ENCODE results near the gene SPDL1.

SPDL1 gene

GRCh38 chr5:169647566-169647965 lies 64.0 kb downstream of the SPDL1 start:
- Histone ChIP-seq H3F3A (ENCODE audit: insufficient read depth) (no peaks in the 10 kb centered on the region), H3K27me3 (ENCODE audit: low read length) (no peaks in the 10 kb centered on the region), H3K27ac (ENCODE audit: low read depth, low read length) (no peak overlapping the region), H3K79me2 (ENCODE audit: insufficient read depth, low read length) (peaks cover 100% of the 10 kb centered on the region), H3K4me3 (ENCODE audit: insufficient read depth, low read length, poor library complexity, severe bottlenecking) (no peak overlapping the region), H3K36me3 (ENCODE audit: low read length) (no peaks in the 10 kb centered on the region), H3K9me3 (ENCODE audit: insufficient read depth, low read length) (no peaks in the 10 kb centered on the region), H2AFZ (ENCODE audit: low read depth, low read length, severe bottlenecking) (no peak overlapping the region), H3K4me2 (ENCODE audit: low read depth, low read length, poor library complexity, severe bottlenecking) (no peak overlapping the region), H4K20me1 (ENCODE audit: low read depth, low read length) (peaks cover 63% of the 10 kb centered on the region), H3K9ac (ENCODE audit: low read length) (no peak overlapping the region), H3K9me2 (replicated peaks; ENCODE audit: insufficient read depth, low read length) (no peaks in the 10 kb centered on the region)
- TF ChIP-seq EZH2phosphoT487 (conservative IDR thresholded peaks at IDR 0.05; ENCODE audit: low read length), result no peak

- Histone ChIP-seq H3K9me2 (replicated peaks; ENCODE audit: insufficient read depth, low read length) (no peaks in the 10 kb centered on the region), H3K4me2 (ENCODE audit: low read depth, low read length, poor library complexity, severe bottlenecking) (no peak overlapping the region), H2AFZ (ENCODE audit: low read depth, low read length, severe bottlenecking) (no peak overlapping the region), H3K4me3 (ENCODE audit: insufficient read depth, low read length, poor library complexity, severe bottlenecking) (no peak overlapping the region), H3F3A (ENCODE audit: insufficient read depth) (no peaks in the 10 kb centered on the region), H3K9ac (ENCODE audit: low read length) (no peak overlapping the region), H3K27ac (ENCODE audit: low read depth, low read length) (no peak overlapping the region), H3K36me3 (ENCODE audit: low read length) (no peaks in the 10 kb centered on the region), H3K79me2 (ENCODE audit: insufficient read depth, low read length) (peaks cover 100% of the 10 kb centered on the region), H3K27me3 (ENCODE audit: low read length) (no peaks in the 10 kb centered on the region), H3K9me3 (ENCODE audit: insufficient read depth, low read length) (no peaks in the 10 kb centered on the region), H4K20me1 (ENCODE audit: low read depth, low read length) (peaks cover 63% of the 10 kb centered on the region)
- no peak for TF ChIP-seq EZH2phosphoT487 (conservative IDR thresholded peaks at IDR 0.05; ENCODE audit: low read length)
- no peak for TF ChIP-seq CTCF (IDR thresholded peaks at IDR 0.05; ENCODE audit: insufficient read depth, low read length, poor library complexity, severe bottlenecking)
These were observed 65.2 kb downstream of the SPDL1 start for GRCh38 chr5:169648725-169649310.

- Histone ChIP-seq H3K27me3 (ENCODE audit: low read length) (no peaks in the 10 kb centered on the region), H3K79me2 (ENCODE audit: insufficient read depth, low read length) (peaks cover 100% of the 10 kb centered on the region), H2AFZ (ENCODE audit: low read depth, low read length, severe bottlenecking) (no peak overlapping the region), H3K36me3 (ENCODE audit: low read length) (peaks cover 4% of the 10 kb centered on the region; the same call in 1 of the 2 replicates), H3K9me3 (ENCODE audit: insufficient read depth, low read length) (no peaks in the 10 kb centered on the region), H4K20me1 (ENCODE audit: low read depth, low read length) (peaks cover 64% of the 10 kb centered on the region), H3F3A (ENCODE audit: insufficient read depth) (no peaks in the 10 kb centered on the region), H3K9ac (ENCODE audit: low read length) (no peak overlapping the region), H3K4me2 (ENCODE audit: low read depth, low read length, poor library complexity, severe bottlenecking) (no peak overlapping the region), H3K4me3 (ENCODE audit: insufficient read depth, low read length, poor library complexity, severe bottlenecking) (no peak overlapping the region), H3K9me2 (replicated peaks; ENCODE audit: insufficient read depth, low read length) (no peaks in the 10 kb centered on the region), H3K27ac (ENCODE audit: low read depth, low read length) (no peak overlapping the region)
- TF ChIP-seq EZH2phosphoT487 (conservative IDR thresholded peaks at IDR 0.05; ENCODE audit: low read length), result no peak
- TF ChIP-seq CTCF (IDR thresholded peaks at IDR 0.05; ENCODE audit: insufficient read depth, low read length, poor library complexity, severe bottlenecking), result no peak
These were observed 65.9 kb downstream of the SPDL1 start for GRCh38 chr5:169649486-169649885.

DNA sequence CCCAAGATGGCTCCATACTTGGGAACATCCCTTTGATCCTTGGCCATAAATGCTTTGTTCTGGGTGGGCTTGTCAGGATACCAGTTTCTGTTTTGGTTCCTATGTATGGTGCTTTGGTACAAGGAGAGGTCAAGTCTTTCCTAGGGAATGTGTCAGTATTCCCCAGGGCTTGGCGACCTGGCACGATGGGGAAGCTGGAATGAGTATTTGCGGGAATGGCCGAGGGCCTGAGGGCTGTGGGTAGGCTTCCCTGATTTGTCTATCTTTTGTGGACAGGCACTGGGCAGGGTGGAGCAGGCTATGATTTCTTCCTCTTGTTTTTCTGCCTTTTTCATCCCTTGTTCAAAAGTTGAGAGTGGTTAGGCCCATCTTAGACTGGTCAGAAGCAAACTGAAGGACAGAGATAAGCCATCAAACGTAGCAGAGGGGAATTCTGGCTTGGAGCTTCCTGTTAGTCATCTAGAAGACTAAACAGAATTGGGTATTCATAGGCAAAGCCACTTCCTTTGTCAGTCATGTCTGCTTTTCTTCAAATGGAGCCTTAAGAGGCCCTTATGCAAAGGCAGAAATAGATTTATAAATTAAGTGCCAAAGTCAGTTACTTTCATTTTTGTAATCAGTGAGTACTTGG lies 67.2 kb downstream of the SPDL1 start:
- Histone ChIP-seq H4K20me1 (ENCODE audit: low read depth, low read length) (peaks cover 64% of the 10 kb centered on the region), H3K27me3 (ENCODE audit: low read length) (no peaks in the 10 kb centered on the region), H3K9ac (ENCODE audit: low read length) (no peak overlapping the region), H3K4me3 (ENCODE audit: insufficient read depth, low read length, poor library complexity, severe bottlenecking) (no peak overlapping the region), H3K27ac (ENCODE audit: low read depth, low read length) (no peak overlapping the region), H3K9me3 (ENCODE audit: insufficient read depth, low read length) (no peaks in the 10 kb centered on the region), H2AFZ (ENCODE audit: low read depth, low read length, severe bottlenecking) (no peak overlapping the region), H3F3A (ENCODE audit: insufficient read depth) (no peaks in the 10 kb centered on the region), H3K9me2 (replicated peaks; ENCODE audit: insufficient read depth, low read length) (no peaks in the 10 kb centered on the region), H3K4me2 (ENCODE audit: low read depth, low read length, poor library complexity, severe bottlenecking) (no peak overlapping the region), H3K79me2 (ENCODE audit: insufficient read depth, low read length) (peaks cover 100% of the 10 kb centered on the region), H3K36me3 (ENCODE audit: low read length) (peaks cover 12% of the 10 kb centered on the region; the same call in 1 of the 2 replicates)
- TF ChIP-seq CTCF (IDR thresholded peaks at IDR 0.05; ENCODE audit: insufficient read depth, low read length, poor library complexity, severe bottlenecking) (no peak), EZH2phosphoT487 (conservative IDR thresholded peaks at IDR 0.05; ENCODE audit: low read length) (no peak)

All from SU-DHL-6 (cell line).